HepG2 (cell line): Measurements from ENCODE around the gene MPV17L2.

Source experiments
- ARHGAP35 ChIP-seq: sonication (generic); formaldehyde crosslinking; IDR thresholded peaks from 2 replicates; pipeline ENCODE4 v1.9.0; 2022; ENCODE audit warnings: mild to moderate bottlenecking, inconsistent platforms, moderate library complexity, missing genetic modification reagents, borderline replicate concordance
- BHLHE40 ChIP-seq: IDR thresholded peaks from 2 replicates; pipeline ENCODE4 v1.6.1; 2011; ENCODE audit warnings: low read length, improper control_type of control experiment
- CREM ChIP-seq, 2 experiments: sonication (generic) in 1 of 2; formaldehyde crosslinking in 1 of 2; IDR thresholded peaks; 2 replicates each; pipeline versions ENCODE4 v1.4.0 to v1.6.1; 2016 to 2020; ENCODE audit warnings: antibody characterized with exemption in 1 of 2, mild to moderate bottlenecking in 1 of 2, missing genetic modification reagents in 1 of 2
- CTCF ChIP-seq: sonication (generic); formaldehyde crosslinking; IDR thresholded peaks from 2 replicates; pipeline ENCODE4 v1.5.0; 2020; ENCODE audit warnings: mild to moderate bottlenecking, missing genetic modification reagents, moderate library complexity
- EZH2 ChIP-seq: conservative IDR thresholded peaks from 2 replicates; pipeline ENCODE4 v1.6.1; 2012; ENCODE audit warnings: mild to moderate bottlenecking, low read depth, low read length, moderate library complexity
- HDAC2 ChIP-seq: sonication (generic); formaldehyde crosslinking; IDR thresholded peaks from 2 replicates; pipeline ENCODE4 v1.4.0; 2020; ENCODE audit warnings: missing genetic modification reagents
- POLR2A ChIP-seq, 2 experiments: IDR thresholded peaks; 2 replicates each; pipeline ENCODE4 v1.6.1; 2011; ENCODE audit warnings: low read depth in 2 of 2, low read length in 2 of 2, mild to moderate bottlenecking in 1 of 2, moderate library complexity in 1 of 2; ENCODE audit not compliant: insufficient read depth in 1 of 2
- POLR2AphosphoS5 ChIP-seq: IDR thresholded peaks from 2 replicates; pipeline ENCODE4 v1.6.1; 2012; ENCODE audit warnings: low read depth, low read length
- REST ChIP-seq, 2 experiments: IDR thresholded peaks; 2 replicates each; pipeline ENCODE4 v1.6.1; 2011 to 2012; ENCODE audit warnings: low read length in 2 of 2, borderline replicate concordance in 1 of 2, low read depth in 1 of 2, mild to moderate bottlenecking in 1 of 2, moderate library complexity in 1 of 2
- TARDBP ChIP-seq: sonication (generic); formaldehyde crosslinking; IDR thresholded peaks from 2 replicates; pipeline ENCODE4 v1.8.0; 2022; ENCODE audit warnings: mild to moderate bottlenecking, missing genetic modification reagents
- TCF12 ChIP-seq, 2 experiments: fragments of 450-650 bp in 1 of 2; sonication (generic) in 1 of 2; formaldehyde crosslinking in 1 of 2; IDR thresholded peaks; 2 replicates each; pipeline versions ENCODE4 v1.6.1 to v1.8.0; 2017 to 2022; ENCODE audit warnings: antibody characterized with exemption in 1 of 2, mild to moderate bottlenecking in 1 of 2, missing genetic modification reagents in 1 of 2, moderate library complexity in 1 of 2
- ZNF350 ChIP-seq: sonication (generic); formaldehyde crosslinking; IDR thresholded peaks from 2 replicates; pipeline ENCODE4 v1.4.0; 2020; ENCODE audit warnings: mild to moderate bottlenecking, low read depth, missing genetic modification reagents, borderline replicate concordance
- ZNF605 ChIP-seq: sonication (generic); formaldehyde crosslinking; IDR thresholded peaks from 2 replicates; pipeline ENCODE4 v1.8.0; 2022; ENCODE audit warnings: mild to moderate bottlenecking, missing genetic modification reagents

- TF ChIP-seq TARDBP: no peak
- no peak for TF ChIP-seq REST (IDR thresholded peaks at IDR 0.05; ENCODE audit: borderline replicate concordance in 1 of 2, low read depth in 1 of 2, low read length in 2 of 2)
- TF ChIP-seq ARHGAP35: no peak
- TF ChIP-seq HDAC2 (CRISPR knock-in tag): no peak
- no peak for TF ChIP-seq POLR2AphosphoS5
- no peak for TF ChIP-seq EZH2
- TF ChIP-seq TCF12 (IDR thresholded peaks at IDR 0.05): no peak
- TF ChIP-seq TCF12 (CRISPR knock-in tag; IDR thresholded peaks at IDR 0.05): no peak
- TF ChIP-seq CTCF (CRISPR knock-in tag): no peak
- TF ChIP-seq BHLHE40: no peak
- TF ChIP-seq CREM (IDR thresholded peaks at IDR 0.05): no peak
- no peak for TF ChIP-seq CREM (CRISPR knock-in tag; IDR thresholded peaks at IDR 0.05)
- TF ChIP-seq ZNF605: 0 out of 2 replicates have a peak, but pooled peaks have one; percentile 18
- no peak for TF ChIP-seq POLR2A (IDR thresholded peaks at IDR 0.05; ENCODE audit: insufficient read depth in 1 of 2, low read depth in 2 of 2, low read length in 2 of 2)
- no peak for TF ChIP-seq ZNF350 (CRISPR knock-in tag)
These were observed 39.4 kb upstream of the MPV17L2 start for GRCh38 chr19:18153556-18154134.
